Activated naive CD8-positive, alpha-beta T cell treated with anti-CD3 and anti-CD28 coated beads for 36 hours (primary cell): Measurements from ENCODE around the gene RAB25. TPM values are rescaled to one million over a fixed set of nuclear protein-coding genes. Genes with fewer than 3 reads are reported as not detected.

Experiments
- DNase-seq: peaks from one replicate; pipeline ENCODE4 v3.0.0; 2021
- H3K27ac Mint-ChIP-seq: one replicate; pipeline ENCODE4 v1.8.0; 2022; ENCODE audit warnings: mild to moderate bottlenecking, moderate library complexity, mixed read lengths
- H3K27me3 Mint-ChIP-seq: one replicate; pipeline ENCODE4 v1.8.0; 2022; ENCODE audit warnings: mild to moderate bottlenecking, mixed read lengths
- H3K36me3 Mint-ChIP-seq: one replicate; pipeline ENCODE4 v1.8.0; 2021; ENCODE audit warnings: mild to moderate bottlenecking, mixed read lengths
- H3K4me1 Mint-ChIP-seq: one replicate; pipeline ENCODE4 v1.8.0; 2021; ENCODE audit warnings: mixed read lengths
- H3K4me3 Mint-ChIP-seq: one replicate; pipeline ENCODE4 v1.8.0; 2022; ENCODE audit warnings: mild to moderate bottlenecking, moderate library complexity, mixed read lengths
- H3K9me3 Mint-ChIP-seq: one replicate; pipeline ENCODE4 v1.8.0; 2022; ENCODE audit warnings: mixed read lengths
- total RNA-seq, 2 experiments: library from RNA; stranded (reverse); gene quantifications; one replicate each; pipeline ENCODE4 v1.2.3, GENCODE V29; 2021

RAB25 gene
- total RNA-seq, 2 experiments from 2014 or later = 0.64 to 0.99 TPM

DNA sequence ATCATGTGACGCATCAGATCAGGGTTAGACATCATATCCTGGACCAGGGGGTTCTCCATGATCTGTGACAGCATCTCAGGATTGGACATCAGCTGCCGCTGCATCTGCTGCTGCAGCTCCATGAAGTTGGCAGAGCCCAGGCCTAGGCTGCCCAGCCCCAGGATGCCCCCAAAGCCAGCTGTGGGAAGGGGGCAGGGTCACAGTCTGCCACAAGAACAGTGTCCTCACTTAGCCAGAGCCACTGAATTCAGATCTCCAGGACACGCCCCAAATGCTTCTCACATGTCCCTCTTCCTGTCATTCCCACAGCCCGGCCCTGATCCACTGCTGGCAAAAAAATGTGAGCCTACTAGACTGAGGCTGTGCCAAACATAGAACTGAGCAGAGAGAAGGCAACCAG is 10.6 kb upstream of the RAB25 start:
- H3K27ac Mint-ChIP-seq = no peak overlapping the region
- H3K4me3 Mint-ChIP-seq = no peak overlapping the region
- H3K9me3 Mint-ChIP-seq = no peaks in the 10 kb centered on the region
- no peak for DNase-seq
- peaks cover 4% of the 10 kb centered on the region for H3K36me3 Mint-ChIP-seq
- H3K27me3 Mint-ChIP-seq = no peaks in the 10 kb centered on the region
- peaks cover 19% of the 10 kb centered on the region for H3K4me1 Mint-ChIP-seq

DNA sequence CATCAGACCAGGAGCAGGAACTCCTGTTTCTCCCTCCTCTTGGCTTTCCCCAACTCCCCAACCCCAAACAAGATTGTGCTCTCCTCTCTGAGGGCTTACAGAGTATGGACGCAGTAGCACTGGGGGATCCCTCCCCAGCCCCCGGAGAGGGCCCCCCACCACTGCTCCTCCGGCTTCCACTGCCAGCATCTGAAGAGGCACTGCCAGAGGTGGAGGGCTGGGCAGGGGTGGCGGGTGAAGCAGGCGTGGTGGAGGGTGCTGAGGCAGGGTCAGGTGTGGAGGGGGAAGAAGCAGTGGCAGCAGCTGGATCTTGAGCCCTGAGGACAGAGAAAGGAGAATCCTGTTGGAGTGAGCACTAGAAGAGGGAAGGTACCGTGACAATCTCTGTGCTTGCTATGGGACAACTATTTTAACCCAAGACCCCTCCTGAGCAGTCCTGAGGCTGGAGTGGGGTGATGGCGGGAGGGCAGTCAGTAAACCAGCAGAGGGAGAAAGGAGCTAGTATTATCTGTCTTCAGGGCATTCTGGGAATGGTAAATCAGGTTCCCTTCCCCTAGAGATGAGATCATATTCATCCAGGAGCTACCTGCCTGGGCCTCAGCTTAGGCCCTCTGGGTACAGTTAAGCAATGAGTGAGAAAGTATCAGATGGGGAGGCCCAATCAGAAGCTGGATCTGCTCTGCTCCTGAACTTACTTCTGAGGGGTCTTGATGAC is 9.8 kb upstream of the RAB25 start:
- H3K4me1 Mint-ChIP-seq = peaks cover 26% of the 10 kb centered on the region
- no peak overlapping the region for H3K27ac Mint-ChIP-seq
- H3K27me3 Mint-ChIP-seq = no peaks in the 10 kb centered on the region
- DNase-seq = no peak
- H3K4me3 Mint-ChIP-seq = peak overlapping the region; percentile 8
- H3K36me3 Mint-ChIP-seq = peaks cover 4% of the 10 kb centered on the region
- H3K9me3 Mint-ChIP-seq = no peaks in the 10 kb centered on the region

DNA sequence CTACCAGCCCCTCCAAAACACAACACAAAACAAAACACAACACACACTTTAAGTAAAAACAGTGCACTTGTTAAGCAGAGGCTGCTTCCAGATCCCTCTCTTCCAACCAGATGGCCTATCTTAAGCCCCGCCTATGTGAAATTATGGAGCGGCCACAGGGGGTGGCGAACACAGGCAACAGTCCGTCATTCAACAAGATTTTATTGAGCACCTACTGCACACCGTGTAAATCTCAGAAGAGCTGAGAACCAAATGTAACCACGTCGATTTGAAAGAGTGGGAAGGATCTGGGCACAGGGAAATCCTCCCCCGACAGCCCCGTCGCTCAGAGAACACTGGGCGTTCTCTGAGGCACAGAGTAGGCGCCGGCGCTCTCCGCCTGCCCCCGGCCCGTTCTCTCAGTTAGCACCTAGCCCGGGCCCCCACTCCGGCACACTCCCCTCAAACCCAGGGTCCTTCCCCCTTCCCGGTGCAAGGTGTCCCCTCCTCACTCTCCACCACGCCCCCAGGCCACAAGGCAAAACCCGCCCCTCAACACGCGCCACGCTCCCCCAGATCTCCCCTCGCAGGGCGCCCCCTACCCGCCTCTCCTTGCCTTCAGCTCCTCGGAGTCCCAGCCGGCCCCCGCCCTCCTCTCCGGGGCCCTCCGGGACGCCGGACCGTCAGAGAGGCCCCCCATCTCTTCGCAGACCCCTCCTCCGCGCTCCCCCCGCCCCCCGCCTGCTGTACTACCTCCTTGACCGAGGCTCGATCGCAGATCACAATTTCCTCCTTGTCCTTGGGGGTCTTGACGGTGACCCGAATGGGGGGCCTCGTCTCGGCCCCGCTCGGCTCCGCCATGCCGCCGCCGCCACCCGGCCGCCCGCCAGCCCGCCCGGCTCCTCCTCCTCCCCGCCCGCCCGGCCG is 7.8 kb upstream of the RAB25 start:
- peaks cover 32% of the 10 kb centered on the region for H3K4me1 Mint-ChIP-seq
- H3K9me3 Mint-ChIP-seq = no peaks in the 10 kb centered on the region
- peak overlapping the region; percentile 91 for H3K27ac Mint-ChIP-seq
- peak overlapping the region; percentile 95 for H3K4me3 Mint-ChIP-seq
- H3K27me3 Mint-ChIP-seq = no peaks in the 10 kb centered on the region
- DNase-seq = peak; percentile 76
- H3K36me3 Mint-ChIP-seq = peaks cover 9% of the 10 kb centered on the region

DNA sequence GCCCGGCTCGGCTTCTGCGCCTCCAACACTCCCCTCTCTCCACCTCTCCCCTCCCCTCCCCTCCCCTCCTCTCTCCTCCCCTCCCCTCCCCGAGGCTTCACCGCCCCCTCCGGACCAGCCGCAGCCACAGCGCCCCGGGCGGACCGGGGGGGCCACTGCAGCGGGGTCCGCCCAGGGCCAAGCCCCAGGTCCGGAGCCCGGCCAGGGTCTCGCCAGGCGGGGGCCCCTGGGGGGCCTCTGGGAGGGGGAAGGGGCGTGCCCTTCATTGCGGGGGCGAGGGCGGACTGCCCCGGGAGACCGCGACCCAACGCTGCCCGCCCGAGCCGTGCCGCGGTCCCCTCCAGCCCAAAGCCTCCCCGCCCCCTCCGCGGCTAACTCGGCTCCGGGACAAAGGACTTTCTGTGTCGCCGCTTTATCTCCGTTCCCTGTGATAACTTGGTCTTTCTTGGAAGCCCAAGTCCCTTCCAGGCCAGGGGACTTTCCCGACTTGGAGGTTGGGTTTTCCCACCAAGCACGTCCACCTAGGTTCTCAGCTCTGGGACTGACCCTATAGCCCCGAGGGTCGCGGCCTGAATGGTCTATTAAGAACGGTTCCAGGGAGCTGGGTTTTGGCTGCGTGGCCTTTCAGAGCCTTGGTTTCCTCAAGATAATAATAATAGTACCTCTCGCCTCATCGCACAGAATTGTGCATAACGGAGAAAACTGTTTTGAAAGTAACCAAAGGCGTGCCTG is 7.0 kb upstream of the RAB25 start, which contains the start of gene UBQLN4:
UBQLN4 (minus strand) TSS at position 31 of the 732 bp plus-strand sequence. CDS start 97 bp downstream, outside the sequence.
- H3K36me3 Mint-ChIP-seq = peaks cover 9% of the 10 kb centered on the region
- H3K27ac Mint-ChIP-seq = peak within 1 kb of the TSS; percentile 93
- peak; percentile 88 for DNase-seq
- H3K9me3 Mint-ChIP-seq = no peaks in the 10 kb centered on the region
- peaks cover 32% of the 10 kb centered on the region for H3K4me1 Mint-ChIP-seq
- H3K4me3 Mint-ChIP-seq = peak within 1 kb of the TSS; percentile 95
- H3K27me3 Mint-ChIP-seq = no peaks in the 10 kb centered on the region

DNA sequence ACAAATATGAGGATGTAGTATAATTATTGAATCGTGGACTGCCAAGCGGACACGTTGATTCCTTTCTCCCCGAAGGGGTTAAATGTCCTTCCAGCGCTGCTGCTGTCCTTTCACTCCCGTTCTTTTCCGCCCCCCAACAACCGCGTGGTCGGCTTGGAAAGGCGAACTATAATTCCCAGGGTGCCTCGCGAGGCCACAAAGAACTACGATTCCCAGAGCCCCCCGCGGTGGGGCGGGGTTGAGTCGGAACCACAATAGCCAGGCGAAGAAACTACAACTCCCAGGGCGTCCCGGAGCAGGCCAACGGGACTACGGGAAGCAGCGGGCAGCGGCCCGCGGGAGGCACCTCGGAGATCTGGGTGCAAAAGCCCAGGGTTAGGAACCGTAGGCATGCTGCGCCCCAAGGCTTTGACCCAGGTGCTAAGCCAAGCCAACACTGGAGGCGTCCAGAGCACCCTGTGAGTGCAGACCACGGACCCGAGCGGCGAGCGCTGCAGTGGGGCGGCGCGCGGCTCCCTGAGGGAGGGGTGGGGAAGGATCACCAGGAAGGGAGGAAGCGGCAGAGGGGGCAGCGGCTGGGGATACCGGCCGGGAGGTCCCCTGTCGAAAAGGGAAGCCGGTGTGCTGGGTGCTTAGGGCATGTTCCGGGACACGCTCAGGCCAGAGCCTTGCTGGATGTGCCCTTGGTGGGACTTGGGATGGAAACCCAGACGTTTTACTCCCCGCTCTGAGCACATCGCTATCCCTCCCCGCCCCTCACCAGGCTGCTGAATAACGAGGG is 6.3 kb upstream of the RAB25 start, which contains the start of gene LAMTOR2:
LAMTOR2 (plus strand) TSS at position 283 of the 781 bp plus-strand sequence; CDS start at position 391, 108 bp downstream.
- Mint-ChIP-seq H3K27ac (peak within 1 kb of the TSS; percentile 93), H3K27me3 (no peaks in the 10 kb centered on the region), H3K36me3 (peaks cover 7% of the 10 kb centered on the region), H3K9me3 (no peaks in the 10 kb centered on the region), H3K4me1 (peaks cover 32% of the 10 kb centered on the region), H3K4me3 (peak within 1 kb of the TSS; percentile 95)
- peak; percentile 97 for DNase-seq

DNA sequence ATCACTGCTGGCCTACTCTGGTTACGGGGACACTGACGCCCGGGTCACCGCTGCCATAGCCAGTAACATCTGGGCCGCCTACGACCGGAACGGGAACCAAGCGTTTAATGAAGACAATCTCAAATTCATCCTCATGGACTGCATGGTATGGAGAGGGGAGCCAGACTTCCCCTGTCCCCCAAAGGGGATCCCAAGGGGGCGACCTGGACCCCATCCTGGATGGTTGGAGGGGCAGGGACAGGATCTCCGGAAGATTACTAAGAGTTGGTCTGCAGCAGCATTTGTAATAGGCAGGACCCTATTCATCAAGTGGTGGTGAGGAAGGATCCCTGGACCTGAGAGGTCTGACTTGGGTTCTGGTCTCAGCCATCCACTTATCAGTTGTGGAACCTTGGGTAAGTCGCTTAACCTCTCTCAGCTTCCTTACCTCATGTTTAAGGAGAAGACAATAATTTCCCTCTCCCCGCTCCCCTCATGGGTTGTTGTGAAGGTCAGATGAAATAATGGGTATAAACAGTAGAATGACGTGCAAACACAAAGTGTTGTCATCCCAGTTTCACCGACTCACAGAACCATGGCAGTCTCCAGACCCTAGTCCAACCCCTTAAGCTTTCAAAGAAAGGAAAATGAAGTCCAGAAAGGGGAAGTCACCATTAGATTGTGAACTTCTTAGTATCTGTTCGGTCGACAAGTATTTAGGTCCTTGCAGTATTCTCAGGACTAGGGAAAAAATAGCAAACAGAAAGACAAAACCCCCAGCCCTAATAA is 5.5 kb upstream of the RAB25 start:
- Mint-ChIP-seq H3K4me1 (peaks cover 32% of the 10 kb centered on the region), H3K27ac (peak overlapping the region; percentile 93), H3K27me3 (no peaks in the 10 kb centered on the region), H3K9me3 (no peaks in the 10 kb centered on the region), H3K4me3 (peak overlapping the region; percentile 91), H3K36me3 (peaks cover 5% of the 10 kb centered on the region)
- DNase-seq = peak; percentile 29

DNA sequence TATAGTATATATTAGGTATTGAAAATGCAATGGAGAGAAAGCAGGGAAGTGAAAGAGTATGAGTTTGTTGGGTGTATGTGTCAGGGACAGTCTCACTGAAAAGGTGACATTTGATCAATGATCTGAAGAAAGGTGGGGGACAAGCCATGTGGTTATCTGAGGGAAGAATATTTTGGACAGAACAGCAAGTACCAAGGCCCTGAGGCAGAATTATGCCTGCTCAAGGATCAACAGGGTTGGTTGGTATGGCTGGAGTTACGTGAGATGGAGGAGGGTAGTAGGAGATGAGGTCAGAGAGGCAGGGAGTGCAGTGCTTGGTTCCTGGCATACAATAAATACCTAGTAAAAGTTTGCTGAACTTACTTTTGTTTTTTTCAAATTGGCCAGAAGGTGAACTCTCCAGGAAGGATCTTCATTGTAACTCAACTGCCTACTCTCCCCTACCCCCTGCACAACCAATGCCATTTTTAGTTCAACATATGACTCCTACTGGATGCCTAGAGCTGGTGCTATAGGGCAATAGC is 4.6 kb upstream of the RAB25 start:
- H3K4me3 Mint-ChIP-seq = no peak overlapping the region
- no peak for DNase-seq
- H3K36me3 Mint-ChIP-seq = peaks cover 5% of the 10 kb centered on the region
- no peaks in the 10 kb centered on the region for H3K27me3 Mint-ChIP-seq
- peaks cover 28% of the 10 kb centered on the region for H3K4me1 Mint-ChIP-seq
- no peaks in the 10 kb centered on the region for H3K9me3 Mint-ChIP-seq
- H3K27ac Mint-ChIP-seq = no peak overlapping the region

DNA sequence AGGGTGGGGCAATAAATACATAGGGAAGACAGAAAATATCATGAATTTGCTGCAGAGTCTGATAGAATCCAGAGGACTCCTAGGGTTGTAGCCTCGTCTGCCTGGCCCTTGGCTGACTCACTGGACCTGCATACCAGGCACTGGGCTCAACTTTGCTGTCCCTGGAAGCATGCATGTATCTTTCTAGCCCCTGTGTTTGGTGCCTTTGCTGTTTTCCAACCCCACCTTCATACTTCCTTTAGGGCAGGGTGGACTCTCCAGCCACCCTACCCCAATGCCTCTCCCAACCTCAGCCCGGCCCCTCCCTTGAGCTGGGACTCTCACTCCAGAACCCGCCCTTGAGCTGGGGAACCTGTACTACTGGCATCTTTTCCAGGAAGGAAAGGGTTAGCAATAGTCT is 1.2 kb downstream of the RAB25 start:
- H3K4me3 Mint-ChIP-seq = no peak overlapping the region
- DNase-seq = no peak
- H3K27me3 Mint-ChIP-seq = peaks cover under 1% of the 10 kb centered on the region
- H3K4me1 Mint-ChIP-seq = peaks cover 12% of the 10 kb centered on the region
- no peak overlapping the region for H3K27ac Mint-ChIP-seq
- no peaks in the 10 kb centered on the region for H3K36me3 Mint-ChIP-seq
- no peaks in the 10 kb centered on the region for H3K9me3 Mint-ChIP-seq

DNA sequence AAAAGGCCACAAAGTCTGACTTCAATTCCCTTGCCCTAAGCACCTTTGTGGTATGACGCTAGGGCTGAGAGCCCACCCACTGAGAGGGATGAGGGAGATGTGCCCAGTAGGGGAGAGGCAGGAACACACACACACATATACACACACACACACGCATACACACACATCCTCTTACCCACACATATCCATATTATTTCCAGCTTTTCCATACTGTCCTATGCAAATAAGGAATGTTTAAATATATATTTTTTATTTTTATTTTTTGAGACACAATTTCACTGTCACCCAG is 3.0 kb downstream of the RAB25 start:
- Mint-ChIP-seq H3K36me3 (no peaks in the 10 kb centered on the region), H3K27ac (no peak overlapping the region), H3K4me1 (peaks cover 10% of the 10 kb centered on the region), H3K4me3 (no peak overlapping the region), H3K9me3 (no peaks in the 10 kb centered on the region), H3K27me3 (peaks cover 3% of the 10 kb centered on the region)
- DNase-seq = no peak

DNA sequence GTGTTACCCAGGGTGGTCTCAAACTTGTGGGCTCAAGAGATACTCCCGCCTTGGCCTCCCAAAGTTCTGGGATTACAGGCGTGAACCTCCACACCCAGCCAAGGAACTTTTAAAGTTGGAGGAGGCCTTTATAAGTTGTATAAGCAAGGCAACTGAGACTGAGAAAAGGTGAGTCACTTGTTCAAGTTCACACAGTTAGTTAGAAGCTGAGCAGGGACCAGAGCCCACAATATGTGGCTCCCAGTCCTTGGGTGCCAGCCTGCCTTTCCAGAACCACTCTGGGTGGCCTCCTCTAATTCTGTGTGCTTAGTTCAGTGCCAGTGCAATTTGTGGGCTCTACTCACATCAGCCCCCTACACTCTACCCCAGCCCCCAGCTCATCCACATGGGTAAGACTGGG is 3.7 kb downstream of the RAB25 start:
- H3K27ac Mint-ChIP-seq = no peak overlapping the region
- no peaks in the 10 kb centered on the region for H3K9me3 Mint-ChIP-seq
- DNase-seq = no peak
- H3K4me1 Mint-ChIP-seq = peaks cover 10% of the 10 kb centered on the region
- no peaks in the 10 kb centered on the region for H3K36me3 Mint-ChIP-seq
- H3K27me3 Mint-ChIP-seq = peaks cover 3% of the 10 kb centered on the region
- no peak overlapping the region for H3K4me3 Mint-ChIP-seq

DNA sequence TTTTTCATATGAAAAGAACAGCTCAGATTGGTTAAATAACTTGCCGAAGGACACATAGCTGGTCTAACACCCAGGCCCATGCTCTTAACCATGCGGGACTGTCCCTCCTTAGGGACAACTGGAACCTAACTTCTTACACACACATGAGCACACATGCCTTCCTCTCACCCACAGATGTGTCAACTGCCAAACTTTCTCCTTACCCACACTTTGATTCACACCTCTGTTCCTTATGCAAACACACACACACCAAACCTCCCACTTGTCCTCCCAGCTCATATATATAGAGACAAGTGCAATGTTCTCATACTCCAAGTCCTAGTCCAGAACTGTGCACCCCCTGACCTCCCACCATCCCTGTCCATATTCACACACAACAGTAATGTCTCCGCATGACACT is 4.3 kb downstream of the RAB25 start:
- Mint-ChIP-seq H3K27ac (no peak overlapping the region), H3K4me1 (peaks cover 10% of the 10 kb centered on the region)
- DNase-seq = no peak

DNA sequence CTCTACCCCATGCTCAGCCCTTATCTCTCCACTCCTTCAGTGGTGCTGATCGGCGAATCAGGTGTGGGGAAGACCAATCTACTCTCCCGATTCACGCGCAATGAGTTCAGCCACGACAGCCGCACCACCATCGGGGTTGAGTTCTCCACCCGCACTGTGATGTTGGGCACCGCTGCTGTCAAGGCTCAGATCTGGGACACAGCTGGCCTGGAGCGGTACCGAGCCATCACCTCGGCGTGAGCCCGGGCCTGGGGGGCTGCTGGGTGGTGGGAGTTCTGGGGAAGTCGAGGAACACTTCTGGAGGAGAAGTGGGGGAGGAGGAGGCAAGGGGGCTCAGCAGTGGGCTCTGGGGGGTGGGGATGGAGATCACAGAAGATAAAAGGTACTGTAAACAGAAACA is 4.9 kb downstream of the RAB25 start:
- H3K27me3 Mint-ChIP-seq = peaks cover 3% of the 10 kb centered on the region
- H3K27ac Mint-ChIP-seq = no peak overlapping the region
- no peak overlapping the region for H3K4me3 Mint-ChIP-seq
- H3K4me1 Mint-ChIP-seq = peaks cover 10% of the 10 kb centered on the region
- no peaks in the 10 kb centered on the region for H3K36me3 Mint-ChIP-seq
- H3K9me3 Mint-ChIP-seq = no peaks in the 10 kb centered on the region
- DNase-seq = no peak

More for the DNA sequence above, 4.3 kb downstream of the RAB25 start:
- peaks cover 3% of the 10 kb centered on the region for H3K27me3 Mint-ChIP-seq
- no peaks in the 10 kb centered on the region for H3K36me3 Mint-ChIP-seq
- no peaks in the 10 kb centered on the region for H3K9me3 Mint-ChIP-seq
- H3K4me3 Mint-ChIP-seq = no peak overlapping the region

DNA sequence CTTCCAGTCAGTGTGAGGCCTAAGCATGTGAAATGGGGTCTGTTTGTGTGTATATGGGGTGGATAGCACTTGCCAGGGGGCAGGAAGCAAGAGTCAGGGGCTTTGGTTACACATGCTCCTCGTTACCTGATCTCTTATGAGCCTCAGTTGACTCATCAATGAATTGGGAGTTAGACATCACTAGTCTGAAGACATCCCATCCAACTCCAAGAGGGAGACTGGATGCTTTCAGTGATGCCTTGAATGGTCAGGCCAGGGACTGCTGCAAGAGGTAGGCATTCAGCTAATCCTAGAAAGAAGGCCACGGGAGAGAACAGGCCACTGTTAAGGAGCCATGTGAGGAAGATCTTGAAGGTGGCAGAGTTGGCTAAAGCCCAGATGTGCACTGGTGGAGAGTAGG is 6.3 kb downstream of the RAB25 start:
- peaks cover 3% of the 10 kb centered on the region for H3K27me3 Mint-ChIP-seq
- peaks cover 10% of the 10 kb centered on the region for H3K4me1 Mint-ChIP-seq
- H3K36me3 Mint-ChIP-seq = no peaks in the 10 kb centered on the region
- H3K4me3 Mint-ChIP-seq = no peak overlapping the region
- DNase-seq = no peak
- H3K9me3 Mint-ChIP-seq = no peaks in the 10 kb centered on the region
- peak overlapping the region; percentile 64 for H3K27ac Mint-ChIP-seq
